KOPT-K1 (cell line): Measurements from ENCODE around the gene PLK3.
"Not testable (repeated sequence)": the region's sequence is repeated elsewhere in the genome, so short reads cannot be mapped to it uniquely, and the experiment has no call there.

ENCODE experiments used
- H3K27ac ChIP-seq: fragments of 200-600 bp; sonication (generic); 2 replicates; pipeline ENCODE4 v1.5.1; 2016; ENCODE audit warnings: antibody characterized with exemption, mild to moderate bottlenecking, low read depth, low read length; ENCODE audit not compliant: poor library complexity, severe bottlenecking
- H3K36me3 ChIP-seq: fragments of 200-600 bp; sonication (generic); 2 replicates; pipeline ENCODE4 v1.5.1; 2017; ENCODE audit warnings: antibody characterized with exemption, mild to moderate bottlenecking, low read length, moderate library complexity; ENCODE audit not compliant: insufficient read depth
- H3K9me3 ChIP-seq: fragments of 200-600 bp; sonication (generic); 2 replicates; pipeline ENCODE4 v1.5.1; 2017; ENCODE audit warnings: antibody characterized with exemption, low read length, mild to moderate bottlenecking; ENCODE audit not compliant: insufficient read depth, poor library complexity, severe bottlenecking

Gene PLK3

GRCh38 chr1:44784094-44785028, 15.8 kb upstream of the PLK3 start:
- Histone ChIP-seq H3K36me3 (peaks cover 38% of the 10 kb centered on the region), H3K27ac (no peak overlapping the region), H3K9me3 (no peaks in the 10 kb centered on the region)

- Histone ChIP-seq H3K27ac (no peak overlapping the region), H3K9me3 (no peaks in the 10 kb centered on the region), H3K36me3 (peaks cover 31% of the 10 kb centered on the region)
These were observed 15.2 kb upstream of the PLK3 start for GRCh38 chr1:44785029-44785380.

GRCh38 chr1:44785501-44786137, 14.6 kb upstream of the PLK3 start:
- no peaks in the 10 kb centered on the region for H3K9me3 ChIP-seq
- H3K36me3 ChIP-seq, result peaks cover 25% of the 10 kb centered on the region
- H3K27ac ChIP-seq, result no peak overlapping the region

GRCh38 chr1:44786138-44786840, 13.9 kb upstream of the PLK3 start:
- H3K36me3 ChIP-seq, result peaks cover 18% of the 10 kb centered on the region
- no peak overlapping the region for H3K27ac ChIP-seq

GRCh38 chr1:44786841-44787426, 13.2 kb upstream of the PLK3 start:
- Histone ChIP-seq H3K9me3 (no peaks in the 10 kb centered on the region), H3K27ac (no peak overlapping the region), H3K36me3 (peaks cover 12% of the 10 kb centered on the region)

More at GRCh38 chr1:44786138-44786840, 13.9 kb upstream of the PLK3 start:
- H3K9me3 ChIP-seq, result no peaks in the 10 kb centered on the region

GRCh38 chr1:44787506-44787905, 12.7 kb upstream of the PLK3 start:
- Histone ChIP-seq H3K36me3 (peaks cover 8% of the 10 kb centered on the region; the same call in 1 of the 2 replicates), H3K9me3 (no peaks in the 10 kb centered on the region), H3K27ac (no peak overlapping the region)

GRCh38 chr1:44788120-44788860, 11.9 kb upstream of the PLK3 start, which contains the start of gene BEST4:
Gene BEST4, minus strand, starts transcription at chr1:44788170. Its CDS starts 465 bp downstream, at chr1:44787705.
- no peaks in the 10 kb centered on the region for H3K9me3 ChIP-seq
- no peak within 1 kb of the TSS for H3K27ac ChIP-seq
- H3K36me3 ChIP-seq, result 0 out of 2 replicates have a peak, but pooled peaks cover under 1% of the 10 kb centered on the region

GRCh38 chr1:44790968-44791801, 9.0 kb upstream of the PLK3 start:
- no peaks in the 10 kb centered on the region for H3K9me3 ChIP-seq
- no peaks in the 10 kb centered on the region for H3K36me3 ChIP-seq
- no peak overlapping the region for H3K27ac ChIP-seq

- no peaks in the 10 kb centered on the region for H3K36me3 ChIP-seq
- no peaks in the 10 kb centered on the region for H3K9me3 ChIP-seq
- H3K27ac ChIP-seq, result no peak overlapping the region
These were observed 7.3 kb upstream of the PLK3 start for GRCh38 chr1:44792736-44793502.

- not testable (repeated sequence) for H3K9me3 ChIP-seq, H3K27ac ChIP-seq
- H3K36me3 ChIP-seq, result peaks cover 11% of the 10 kb centered on the region
These were observed 2.3 kb upstream of the PLK3 start for GRCh38 chr1:44797886-44798285.

GRCh38 chr1:44798481-44799365, 1.5 kb upstream of the PLK3 start:
- H3K36me3 ChIP-seq, result peaks cover 19% of the 10 kb centered on the region
- peak overlapping the region; percentile 81 for H3K27ac ChIP-seq
- H3K9me3 ChIP-seq, result no peaks in the 10 kb centered on the region

GRCh38 chr1:44801491-44802305, 1.5 kb downstream of the PLK3 start:
- Histone ChIP-seq H3K27ac (no peak overlapping the region), H3K36me3 (peaks cover 43% of the 10 kb centered on the region), H3K9me3 (no peaks in the 10 kb centered on the region)
